SK-N-SH treated with all-trans-retinoic acid at 6 μM for 48 hours (cell line): ENCODE results near the gene C14orf93.
"Not testable (repeated sequence)": the region's sequence is repeated elsewhere in the genome, so short reads cannot be mapped to it uniquely, and the experiment has no call there.

Experiments
- CREB5 ChIP-seq: fragments of 250-450 bp; sonication (Bioruptor Pico); IDR thresholded peaks from 2 replicates; pipeline ENCODE4 v1.5.1; 2020; ENCODE audit warnings: low read depth, mild to moderate bottlenecking, moderate library complexity
- CSRNP3 ChIP-seq: fragments of 250-450 bp; sonication (Bioruptor Pico); IDR thresholded peaks from 2 replicates; pipeline ENCODE4 v1.5.1; 2021; ENCODE audit warnings: mild to moderate bottlenecking, moderate library complexity
- ESRRG ChIP-seq: fragments of 250-450 bp; sonication (Bioruptor Pico); IDR thresholded peaks from 2 replicates; pipeline ENCODE4 v1.6.1; 2021; ENCODE audit warnings: mild to moderate bottlenecking
- GLIS3 ChIP-seq: fragments of 250-450 bp; sonication (Bioruptor Pico); IDR thresholded peaks from 2 replicates; pipeline ENCODE4 v1.5.0; 2020; ENCODE audit warnings: mild to moderate bottlenecking, moderate library complexity
- PATZ1 ChIP-seq: fragments of 250-450 bp; sonication (Bioruptor Pico); IDR thresholded peaks from 2 replicates; pipeline ENCODE4 v1.8.0; 2020; ENCODE audit warnings: mild to moderate bottlenecking, moderate library complexity, borderline replicate concordance
- TCF4 ChIP-seq: fragments of 250-450 bp; sonication (Bioruptor Pico); IDR thresholded peaks from 2 replicates; pipeline ENCODE4 v1.8.0; 2021; ENCODE audit warnings: mild to moderate bottlenecking, moderate library complexity, borderline replicate concordance
- ZFP3 ChIP-seq: fragments of 250-450 bp; sonication (Bioruptor Pico); IDR thresholded peaks from 2 replicates; pipeline ENCODE4 v1.5.0; 2020; ENCODE audit warnings: mild to moderate bottlenecking, moderate library complexity
- ZNF565 ChIP-seq: fragments of 450-650 bp; formaldehyde crosslinking; conservative IDR thresholded peaks from 2 replicates; pipeline ENCODE4 v1.5.0; 2020; ENCODE audit warnings: low read depth, mild to moderate bottlenecking, moderate library complexity

- TF ChIP-seq CSRNP3 (CRISPR knock-in tag); CREB5; ZNF565 (CRISPR knock-in tag); ESRRG (CRISPR knock-in tag); GLIS3 (CRISPR knock-in tag); ZFP3 (CRISPR knock-in tag); PATZ1; TCF4 (CRISPR knock-in tag): not testable (repeated sequence)
Observed at GRCh38 chr14:22951795-22952194, 58.1 kb downstream of the C14orf93 start.
